Right cardiac atrium (tissue), 5 donors: ENCODE results near the gene SMARCD3. TPM values are rescaled to one million over a fixed set of nuclear protein-coding genes. Genes with fewer than 3 reads are reported as not detected.

Experiments
- ATAC-seq, 2 donors: fragments of 200-7000 bp; cut with Tn5 transposase; one replicate each; pipeline versions ENCODE4 v1.8.0 to v1.9.1; 2020; ENCODE audit warnings: moderate library complexity in 2 of 2, mild to moderate bottlenecking in 1 of 2
- DNase-seq, 3 donors: peaks; one replicate each; pipeline ENCODE4 v3.0.0-alpha.2; 2020
- H3K27ac ChIP-seq: one replicate; pipeline ENCODE4 v1.5.1; 2013; ENCODE audit warnings: mild to moderate bottlenecking, low read length, control low read depth, moderate library complexity
- H3K27me3 ChIP-seq: one replicate; pipeline ENCODE4 v1.6.1; 2013; ENCODE audit not compliant: control insufficient read depth, insufficient read depth
- H3K4me1 ChIP-seq: one replicate; pipeline ENCODE4 v1.6.1; 2013; ENCODE audit warnings: low read length; ENCODE audit not compliant: control insufficient read depth, insufficient read depth
- H3K4me3 ChIP-seq: one replicate; pipeline ENCODE4 v1.5.1; 2013; ENCODE audit warnings: low read length, control low read depth
- H3K9me3 ChIP-seq: one replicate; pipeline ENCODE4 v1.6.1; 2013; ENCODE audit warnings: low read length; ENCODE audit not compliant: control insufficient read depth
- WGBS: extraction: QIAGEN DNeasy Blood & Tissue Kit; methylation state at CpG from one replicate; pipeline ENCODE4 v1.1.7; 2013; 5-methylcytosine and 5-hydroxymethylcytosine counted together
- intact Hi-C, 4 donors: fragments of 100-400 bp; cut with DNase I; formaldehyde crosslinking; loops; one replicate each; pipeline versions ENCODE4 v1.11.0 to v1.14.0; 2022 to 2023
- polyA plus RNA-seq: library from polyadenylated mRNA; stranded (reverse); fragments of 200-250 nt; gene quantifications from one replicate; pipeline ENCODE4 v1.2.3, GENCODE V29; 2013
- total RNA-seq, 4 donors: library from RNA; stranded (reverse); fragmentation: NEBNext Ultra II Directional; extraction: Animal tissue kit (Norgen Biotek cat#: 25700); gene quantifications; one replicate each; pipeline ENCODE4 v1.2.1, GENCODE V29; 2021
- donor health status: healthy with polysubstance abuse.
- donor health status: DM: no; HTN: yes; CAD: no.
- donor health status: DM: no; HTN: no; CAD: no.
- donor health status: DM: no; HTN: yes; CAD: no; lungs with severe emphysema.
- donor health status: DM: yes; HTN: yes; CAD: no.

SMARCD3 gene
- total and polyA plus RNA-seq, 5 donors, result 141 to 291 (median 223) TPM

DNA sequence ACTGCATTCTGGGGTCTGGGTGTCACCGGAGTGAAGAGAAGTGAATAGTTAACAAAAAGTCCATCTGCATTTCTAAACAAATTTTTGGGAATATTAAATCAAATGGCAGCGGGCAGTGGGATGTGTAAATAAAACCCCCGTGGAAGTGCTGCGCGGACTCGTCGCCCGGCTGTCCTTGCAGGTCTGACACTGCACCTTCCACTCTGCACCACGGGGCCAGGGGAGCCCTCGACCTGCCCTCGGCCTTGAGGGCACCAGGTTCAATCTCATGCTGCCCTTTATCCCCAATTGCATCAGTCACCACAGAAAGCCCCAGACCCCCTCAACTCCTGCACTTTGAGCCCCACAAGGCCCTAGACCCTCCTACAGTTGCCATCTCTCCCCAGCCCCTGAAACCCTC is 6.4 kb upstream of the SMARCD3 start:
- DNase-seq, result peak in 2 of 3 donors; percentile 38 to 42
- no peak for ATAC-seq

DNA sequence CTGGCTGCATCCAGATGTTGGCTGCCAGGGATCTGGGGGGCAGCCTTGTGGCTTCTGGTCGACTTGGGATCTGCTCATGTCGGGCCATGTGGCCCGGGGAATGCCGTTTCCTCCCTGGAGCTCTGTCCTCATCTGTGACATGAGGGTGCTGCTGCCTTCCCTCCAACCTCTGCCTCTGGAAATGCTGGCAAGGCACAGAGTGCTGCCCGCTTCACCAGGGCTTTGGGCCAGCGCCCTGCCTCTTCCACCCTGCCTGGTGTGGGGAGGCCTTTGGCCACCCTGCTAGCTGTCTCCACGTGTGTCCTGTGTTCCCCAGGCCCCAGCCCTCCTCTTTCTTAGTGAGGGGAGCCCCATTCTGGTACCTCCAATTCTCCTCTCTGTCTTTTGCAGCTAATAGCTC is 5.8 kb upstream of the SMARCD3 start:
- intact Hi-C loops, result no loop called here

More for the DNA sequence above, 6.4 kb upstream of the SMARCD3 start:
- Histone ChIP-seq H3K4me3 (no peak overlapping the region), H3K9me3 (no peaks in the 10 kb centered on the region), H3K4me1 (peaks cover 12% of the 10 kb centered on the region), H3K27ac (no peak overlapping the region), H3K27me3 (no peaks in the 10 kb centered on the region)
- WGBS, result 86% methylated on average over 11 of the region's 11 CpGs
- intact Hi-C loops, result no loop called here

GRCh38 chr7:151252961-151253711 is 4.6 kb upstream of the SMARCD3 start:
- no peaks in the 10 kb centered on the region for H3K9me3 ChIP-seq
- WGBS, result 49% methylated on average over 17 of the region's 17 CpGs
- H3K27me3 ChIP-seq, result no peaks in the 10 kb centered on the region
- ATAC-seq, result no peak
- H3K4me3 ChIP-seq, result no peak overlapping the region
- H3K4me1 ChIP-seq, result peaks cover 12% of the 10 kb centered on the region
- intact Hi-C loops, result no loop called here
- DNase-seq, result peak in 1 of 3 donors; percentile 66
- no peak overlapping the region for H3K27ac ChIP-seq

More for the DNA sequence above, 5.8 kb upstream of the SMARCD3 start:
- ATAC-seq (peak; percentile 10), DNase-seq (peak in 2 of 3 donors; percentile 34 to 81)
- H3K4me3 ChIP-seq, result no peak overlapping the region
- WGBS, result 56% methylated on average over 7 of the region's 7 CpGs
- no peaks in the 10 kb centered on the region for H3K9me3 ChIP-seq
- no peaks in the 10 kb centered on the region for H3K27me3 ChIP-seq
- H3K4me1 ChIP-seq, result peaks cover 12% of the 10 kb centered on the region
- no peak overlapping the region for H3K27ac ChIP-seq

- ATAC-seq (no peak), DNase-seq (no peak)
- Histone ChIP-seq H3K4me3 (peak overlapping the region; percentile 74), H3K27ac (peak overlapping the region; percentile 98), H3K4me1 (peaks cover 12% of the 10 kb centered on the region), H3K27me3 (no peaks in the 10 kb centered on the region), H3K9me3 (no peaks in the 10 kb centered on the region)
- 15% methylated on average over 9 of the region's 9 CpGs for WGBS
- intact Hi-C loops, result no loop called here
These were observed 4.0 kb upstream of the SMARCD3 start for GRCh38 chr7:151252561-151252835.

DNA sequence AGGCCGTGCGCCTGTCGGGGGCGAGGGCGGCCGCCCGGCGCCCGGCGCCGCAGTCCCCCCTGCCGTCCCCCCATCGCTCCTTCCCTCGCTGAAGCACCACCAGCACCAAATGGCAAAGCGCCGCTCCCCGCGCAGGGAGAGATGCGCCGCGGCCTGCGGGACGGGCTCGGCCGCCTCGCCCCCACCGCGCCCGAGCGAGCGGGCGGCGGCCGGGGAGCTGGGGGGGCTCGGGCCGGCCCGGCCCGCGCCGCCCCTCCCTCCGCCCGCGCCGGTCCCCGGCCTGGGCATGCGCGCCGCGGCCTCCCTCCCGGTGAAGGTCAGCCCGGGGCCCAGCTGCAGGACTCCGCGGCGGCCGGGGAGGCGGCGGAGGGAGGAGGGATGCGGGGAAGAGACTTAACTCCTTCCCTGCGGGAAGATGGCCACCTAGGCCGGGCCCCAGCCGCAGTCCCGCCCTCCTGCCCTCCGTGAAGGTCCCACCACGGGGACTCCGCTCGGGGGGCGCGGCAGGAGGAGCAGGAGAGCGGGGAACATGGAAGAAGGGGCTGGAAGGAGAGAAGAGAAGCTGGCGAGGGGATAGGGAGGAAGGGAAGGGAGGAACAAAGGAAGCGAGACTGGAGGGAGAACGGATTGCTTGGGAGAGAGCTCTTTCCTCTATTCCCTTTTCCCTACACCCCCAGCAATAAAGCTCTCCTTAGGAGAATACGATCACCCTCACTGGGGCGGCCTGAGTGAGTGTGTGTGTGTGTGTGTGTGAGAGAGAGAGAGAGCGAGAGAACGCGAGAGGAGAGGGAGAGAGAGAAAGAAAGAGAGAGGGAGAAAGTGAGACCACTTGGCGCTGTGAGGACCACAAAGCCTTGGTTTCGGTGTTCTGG is 3.4 kb upstream of the SMARCD3 start:
- peak overlapping the region; percentile 74 for H3K4me3 ChIP-seq
- peaks cover 12% of the 10 kb centered on the region for H3K4me1 ChIP-seq
- H3K27me3 ChIP-seq, result no peaks in the 10 kb centered on the region
- H3K27ac ChIP-seq, result peak overlapping the region; percentile 98
- DNase-seq, result peak; percentile 77 to 94 (median 91)
- ATAC-seq, result peak; percentile 57 to 62
- intact Hi-C loops, result no loop called here
- no peaks in the 10 kb centered on the region for H3K9me3 ChIP-seq
- 1% methylated on average over 79 of the region's 79 CpGs for WGBS

- H3K4me1 ChIP-seq, result peaks cover 15% of the 10 kb centered on the region
- intact Hi-C loops, result no loop called here
These were observed 2.8 kb upstream of the SMARCD3 start for GRCh38 chr7:151251328-151251688.

DNA sequence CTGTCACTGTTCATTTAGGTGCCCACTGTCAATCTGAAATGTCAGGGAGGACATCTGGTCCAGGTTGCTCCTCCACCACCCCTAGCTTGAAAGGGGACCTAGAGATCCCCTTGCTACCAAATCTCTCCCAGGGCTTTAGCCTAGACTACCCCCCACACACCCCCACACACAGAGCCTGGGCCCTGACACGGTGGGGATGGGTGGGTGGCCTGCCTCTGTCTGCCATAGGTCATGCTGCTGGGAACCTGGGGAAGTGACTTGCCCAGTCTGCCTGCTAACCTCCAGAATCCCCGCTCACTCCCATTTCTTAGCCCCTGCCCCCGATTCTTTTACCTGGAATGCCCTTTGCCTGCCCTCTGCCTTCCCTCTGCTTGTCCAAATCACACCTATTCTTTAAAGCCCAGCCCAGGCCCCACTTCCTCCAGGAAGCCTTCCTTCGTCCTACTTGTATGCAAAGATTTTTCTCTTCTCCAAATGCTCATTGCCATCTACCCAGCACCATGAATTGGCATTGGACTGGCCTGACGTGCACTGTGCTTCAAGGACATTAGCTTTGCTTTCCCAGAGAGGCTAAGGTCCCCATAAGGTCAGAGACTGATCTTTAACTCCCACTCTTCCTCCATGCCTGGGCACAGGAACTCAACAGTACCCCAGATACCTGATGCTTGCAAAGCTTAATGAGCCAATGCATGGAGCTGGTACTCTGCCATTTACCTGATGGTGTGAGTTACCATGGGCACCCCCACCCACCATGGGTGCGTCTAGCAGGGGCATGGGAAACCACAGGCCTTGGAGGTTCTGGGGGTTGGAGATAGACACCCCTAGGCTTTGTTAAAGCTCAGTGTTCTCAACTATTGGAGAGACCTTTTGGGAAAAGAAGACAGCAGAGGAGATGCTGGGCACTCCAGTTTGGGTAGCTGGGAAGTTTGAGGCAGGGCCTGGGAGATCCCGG is 2.0 kb upstream of the SMARCD3 start:
- Histone ChIP-seq H3K27ac (peak overlapping the region; percentile 88), H3K9me3 (no peaks in the 10 kb centered on the region), H3K27me3 (no peaks in the 10 kb centered on the region), H3K4me1 (peaks cover 18% of the 10 kb centered on the region), H3K4me3 (no peak overlapping the region)
- ATAC-seq, result no peak
- intact Hi-C loops, result no loop called here
- WGBS, result 53% methylated on average over 7 of the region's 7 CpGs
- no peak for DNase-seq

More at GRCh38 chr7:151251328-151251688, 2.8 kb upstream of the SMARCD3 start:
- H3K4me3 ChIP-seq, result peak overlapping the region; percentile 74
- no peaks in the 10 kb centered on the region for H3K27me3 ChIP-seq
- no peak for ATAC-seq
- DNase-seq, result peak; percentile 60 to 87 (median 84)
- no peaks in the 10 kb centered on the region for H3K9me3 ChIP-seq
- 4% methylated on average over 19 of the region's 19 CpGs for WGBS
- peak overlapping the region; percentile 88 for H3K27ac ChIP-seq

- H3K4me1 ChIP-seq, result peaks cover 18% of the 10 kb centered on the region
- H3K27ac ChIP-seq, result peak overlapping the region; percentile 88
- H3K4me3 ChIP-seq, result peak overlapping the region; percentile 60
- 11% methylated on average over 5 of the region's 5 CpGs for WGBS
- ATAC-seq (peak; percentile 35 to 55), DNase-seq (peak; percentile 80 to 89 (median 86))
- intact Hi-C loops, result loop anchor here in 2 of 4 donors (5.0 kb wide), 1 partner anchor 53 kb away; no protein-coding TSS in a partner anchor
- no peaks in the 10 kb centered on the region for H3K27me3 ChIP-seq
- no peaks in the 10 kb centered on the region for H3K9me3 ChIP-seq
These were observed 1.2 kb upstream of the SMARCD3 start for GRCh38 chr7:151249732-151250072.

DNA sequence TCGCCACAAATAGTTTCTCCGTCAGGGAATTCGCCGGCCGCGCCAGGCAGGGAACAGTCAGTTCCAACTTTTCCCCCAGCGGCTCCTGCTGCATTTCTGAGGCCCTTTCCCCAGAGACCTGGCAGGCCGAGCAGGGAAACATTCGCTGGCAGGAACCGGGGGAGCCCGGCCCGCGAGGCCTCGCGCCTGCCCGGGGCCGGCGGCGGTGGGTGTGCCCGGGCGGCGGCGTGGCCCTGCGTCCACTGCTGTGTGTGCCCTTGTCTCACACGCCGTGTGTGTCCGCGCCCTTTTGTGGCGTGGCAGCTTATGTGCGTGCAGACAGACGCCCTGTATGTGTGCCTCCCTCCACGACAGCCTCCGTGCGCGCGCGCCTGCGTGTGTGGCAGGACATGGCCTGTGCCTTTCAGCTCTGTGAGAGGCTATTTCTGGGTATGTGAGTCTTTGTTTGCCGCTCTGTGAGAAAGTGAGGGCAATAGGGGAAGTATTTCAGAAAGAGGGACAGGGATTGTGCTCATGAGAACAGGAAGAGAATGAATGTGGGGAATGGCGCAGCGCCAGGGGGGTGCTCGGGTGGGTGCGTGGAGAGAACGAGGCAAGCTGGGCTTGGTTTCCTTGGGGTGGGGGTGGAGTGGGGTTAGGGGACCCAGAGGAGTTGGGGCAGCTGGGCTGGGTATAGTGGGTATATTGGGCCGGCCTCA is 689 bp upstream of the SMARCD3 start:
- WGBS, result 2% methylated on average over 45 of the region's 45 CpGs
- intact Hi-C loops, result loop anchor here in 2 of 4 donors (5.0 kb wide), 1 partner anchor 53 kb away; no protein-coding TSS in a partner anchor
- peak; percentile 28 to 40 for ATAC-seq
- Histone ChIP-seq H3K4me3 (peak overlapping the region; percentile 60), H3K9me3 (no peaks in the 10 kb centered on the region), H3K27ac (peak overlapping the region; percentile 88), H3K27me3 (no peaks in the 10 kb centered on the region), H3K4me1 (peaks cover 18% of the 10 kb centered on the region)
- DNase-seq, result peak; percentile 82 to 92 (median 91)
